IMR-90 (cell line): ENCODE data around the gene RLN3.

ENCODE experiments used
- BHLHE40 ChIP-seq: fragments of 150-350 bp; IDR thresholded peaks from 2 replicates; pipeline ENCODE4 v1.6.1; 2016; ENCODE audit warnings: mild to moderate bottlenecking, low read depth, low read length
- CHD1 ChIP-seq: IDR thresholded peaks from 2 replicates; pipeline ENCODE4 v1.6.1; 2012; ENCODE audit warnings: low read depth, low read length, improper control_type of control experiment
- FOS ChIP-seq: fragments of 150-350 bp; IDR thresholded peaks from 2 replicates; pipeline ENCODE4 v1.6.1; 2016; ENCODE audit warnings: low read depth, low read length
- MAFK ChIP-seq: IDR thresholded peaks from 2 replicates; pipeline ENCODE4 v1.6.1; 2012; ENCODE audit warnings: low read depth, low read length, improper control_type of control experiment
- MAZ ChIP-seq: IDR thresholded peaks from 2 replicates; pipeline ENCODE4 v1.6.1; 2012; ENCODE audit warnings: low read depth, mild to moderate bottlenecking, low read length, improper control_type of control experiment, moderate library complexity, borderline replicate concordance
- MXI1 ChIP-seq: IDR thresholded peaks from 2 replicates; pipeline ENCODE4 v1.6.1; 2012; ENCODE audit warnings: low read depth, mild to moderate bottlenecking, low read length, moderate library complexity, borderline replicate concordance
- NFE2L2 ChIP-seq: fragments of 150-350 bp; IDR thresholded peaks from 2 replicates; pipeline ENCODE4 v1.6.1; 2016; ENCODE audit warnings: low read depth, mild to moderate bottlenecking, low read length
- POLR2A ChIP-seq: IDR thresholded peaks from 2 replicates; pipeline ENCODE4 v1.6.1; 2012; ENCODE audit warnings: mild to moderate bottlenecking, low read depth, low read length
- RAD21 ChIP-seq: IDR thresholded peaks from 2 replicates; pipeline ENCODE4 v1.6.1; 2012; ENCODE audit warnings: low read length, improper control_type of control experiment
- RCOR1 ChIP-seq: IDR thresholded peaks from 2 replicates; pipeline ENCODE4 v1.6.1; 2012; ENCODE audit warnings: mild to moderate bottlenecking, low read length, improper control_type of control experiment; ENCODE audit not compliant: insufficient replicate concordance
- RFX5 ChIP-seq: IDR thresholded peaks from 2 replicates; pipeline ENCODE4 v1.8.0; 2012; ENCODE audit warnings: low read depth, mild to moderate bottlenecking, low read length, moderate library complexity
- SMC3 ChIP-seq: fragments of 150-350 bp; IDR thresholded peaks from 2 replicates; pipeline ENCODE4 v1.6.1; 2016; ENCODE audit warnings: low read depth, mild to moderate bottlenecking, antibody characterized with exemption, low read length, moderate library complexity
- TF ChIP-seq, protein P1 (sequence below): conservative IDR thresholded peaks from 2 replicates; pipeline ENCODE4 v1.5.1; 2012; ENCODE audit warnings: mild to moderate bottlenecking, low read depth, low read length, improper control_type of control experiment
- TF ChIP-seq, protein P2 (sequence below): fragments of 150-350 bp; IDR thresholded peaks from 2 replicates; pipeline ENCODE4 v1.6.1; 2017; ENCODE audit warnings: mild to moderate bottlenecking, antibody characterized with exemption, low read length, low read depth

DNA sequence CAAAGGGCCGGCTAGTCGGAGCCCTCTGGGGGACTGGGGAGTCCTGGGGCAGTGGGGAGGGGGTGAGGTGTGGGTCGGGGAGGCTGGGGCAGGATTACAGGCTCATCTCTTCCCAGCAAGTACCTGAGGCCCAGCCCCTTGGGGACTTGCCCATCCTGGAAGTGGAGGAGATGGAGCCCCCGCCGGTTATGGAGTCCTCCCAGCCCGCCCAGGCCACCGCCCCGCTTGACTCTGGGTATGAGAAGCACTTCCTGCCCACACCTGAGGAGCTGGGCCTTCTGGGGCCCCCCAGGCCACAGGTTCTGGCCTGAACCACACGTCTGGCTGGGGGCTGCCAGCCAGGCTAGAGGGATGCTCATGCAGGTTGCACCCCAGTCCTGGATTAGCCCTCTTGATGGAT lies 24.0 kb downstream of the RLN3 start:
- TF ChIP-seq, protein P1, sequence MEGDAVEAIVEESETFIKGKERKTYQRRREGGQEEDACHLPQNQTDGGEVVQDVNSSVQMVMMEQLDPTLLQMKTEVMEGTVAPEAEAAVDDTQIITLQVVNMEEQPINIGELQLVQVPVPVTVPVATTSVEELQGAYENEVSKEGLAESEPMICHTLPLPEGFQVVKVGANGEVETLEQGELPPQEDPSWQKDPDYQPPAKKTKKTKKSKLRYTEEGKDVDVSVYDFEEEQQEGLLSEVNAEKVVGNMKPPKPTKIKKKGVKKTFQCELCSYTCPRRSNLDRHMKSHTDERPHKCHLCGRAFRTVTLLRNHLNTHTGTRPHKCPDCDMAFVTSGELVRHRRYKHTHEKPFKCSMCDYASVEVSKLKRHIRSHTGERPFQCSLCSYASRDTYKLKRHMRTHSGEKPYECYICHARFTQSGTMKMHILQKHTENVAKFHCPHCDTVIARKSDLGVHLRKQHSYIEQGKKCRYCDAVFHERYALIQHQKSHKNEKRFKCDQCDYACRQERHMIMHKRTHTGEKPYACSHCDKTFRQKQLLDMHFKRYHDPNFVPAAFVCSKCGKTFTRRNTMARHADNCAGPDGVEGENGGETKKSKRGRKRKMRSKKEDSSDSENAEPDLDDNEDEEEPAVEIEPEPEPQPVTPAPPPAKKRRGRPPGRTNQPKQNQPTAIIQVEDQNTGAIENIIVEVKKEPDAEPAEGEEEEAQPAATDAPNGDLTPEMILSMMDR = no peak
- TF ChIP-seq MAZ (no peak), MXI1 (no peak), POLR2A (no peak), MAFK (no peak), NFE2L2 (no peak), RCOR1 (no peak), RAD21 (no peak), CHD1 (no peak), BHLHE40 (no peak), RFX5 (no peak), FOS (no peak), SMC3 (no peak)
- TF ChIP-seq, protein P2, sequence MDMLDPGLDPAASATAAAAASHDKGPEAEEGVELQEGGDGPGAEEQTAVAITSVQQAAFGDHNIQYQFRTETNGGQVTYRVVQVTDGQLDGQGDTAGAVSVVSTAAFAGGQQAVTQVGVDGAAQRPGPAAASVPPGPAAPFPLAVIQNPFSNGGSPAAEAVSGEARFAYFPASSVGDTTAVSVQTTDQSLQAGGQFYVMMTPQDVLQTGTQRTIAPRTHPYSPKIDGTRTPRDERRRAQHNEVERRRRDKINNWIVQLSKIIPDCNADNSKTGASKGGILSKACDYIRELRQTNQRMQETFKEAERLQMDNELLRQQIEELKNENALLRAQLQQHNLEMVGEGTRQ = no peak
